Kidney tubule cell (primary cell): ENCODE measurements around the gene UBE3C.
"Not testable (repeated sequence)": the region's sequence is repeated elsewhere in the genome, so short reads cannot be mapped to it uniquely, and the experiment has no call there.

Source experiments
- DNase-seq: peaks from one replicate; pipeline ENCODE4 v3.0.0-alpha.2; 2018; ENCODE audit warnings: low spot score

UBE3C gene

DNA sequence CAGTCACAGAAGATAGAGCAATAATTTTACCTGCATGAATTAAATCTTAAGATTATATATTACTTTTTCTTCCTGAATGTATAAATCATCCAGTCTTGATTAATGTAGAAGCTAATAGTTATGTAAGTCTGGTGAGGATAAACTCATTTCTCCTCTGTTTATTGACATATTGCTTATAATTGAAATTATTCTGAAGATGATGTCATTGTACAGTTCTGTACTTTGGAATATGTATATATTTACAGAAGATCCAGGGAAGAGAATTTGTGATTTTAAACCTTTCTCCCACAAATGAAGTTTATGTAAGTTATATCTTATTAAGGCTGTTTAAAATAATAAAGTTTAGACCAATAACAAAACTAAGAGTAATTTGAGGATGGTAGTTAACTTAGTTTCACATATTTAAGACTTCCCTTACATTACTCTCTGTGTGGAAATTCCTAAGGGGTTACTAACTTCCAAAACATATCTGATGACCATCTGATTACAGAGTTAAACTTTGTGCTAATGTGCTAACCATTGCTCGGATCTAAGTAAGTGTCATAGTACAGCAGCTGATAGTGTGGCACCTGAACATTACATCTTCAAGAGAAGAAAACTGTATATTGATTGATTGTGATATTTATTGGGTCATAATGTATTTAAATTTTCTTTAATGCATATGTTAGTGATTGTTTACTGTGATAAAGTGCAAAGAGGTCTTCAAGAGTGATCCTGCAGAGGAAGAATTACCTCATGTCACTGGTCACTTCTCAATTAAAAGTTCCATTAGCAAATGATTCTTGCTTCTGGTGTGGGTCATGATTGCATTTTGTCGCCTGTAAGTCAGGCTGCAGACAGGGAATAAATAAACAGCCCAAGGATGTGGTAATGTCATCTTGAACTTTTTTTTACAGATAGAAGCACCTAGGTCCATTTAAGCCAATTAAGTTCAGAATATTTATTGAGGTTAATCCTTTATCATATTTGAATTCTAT is 96.9 kb downstream of the UBE3C start:
- peak; percentile 50 for DNase-seq

DNA sequence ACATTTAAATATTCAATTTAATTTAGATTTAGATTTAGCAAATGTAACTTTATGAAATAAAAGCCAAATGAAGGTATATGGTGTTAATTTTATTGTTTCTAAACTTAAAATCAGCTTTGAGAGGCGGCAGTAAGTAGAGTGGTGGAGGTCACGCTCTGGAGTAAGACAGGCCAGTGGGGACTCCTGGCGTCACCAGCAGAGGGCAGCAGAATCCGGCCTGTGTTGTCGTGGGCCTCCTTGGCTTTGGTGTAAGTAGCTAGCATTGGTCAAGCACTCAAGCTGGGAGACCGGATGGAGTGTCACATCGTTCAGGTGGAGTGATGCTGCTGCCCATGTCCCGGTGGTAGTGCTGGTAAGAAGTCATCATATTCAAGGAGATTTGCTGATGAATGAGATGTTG is 99.4 kb downstream of the UBE3C start:
- no peak for DNase-seq

DNA sequence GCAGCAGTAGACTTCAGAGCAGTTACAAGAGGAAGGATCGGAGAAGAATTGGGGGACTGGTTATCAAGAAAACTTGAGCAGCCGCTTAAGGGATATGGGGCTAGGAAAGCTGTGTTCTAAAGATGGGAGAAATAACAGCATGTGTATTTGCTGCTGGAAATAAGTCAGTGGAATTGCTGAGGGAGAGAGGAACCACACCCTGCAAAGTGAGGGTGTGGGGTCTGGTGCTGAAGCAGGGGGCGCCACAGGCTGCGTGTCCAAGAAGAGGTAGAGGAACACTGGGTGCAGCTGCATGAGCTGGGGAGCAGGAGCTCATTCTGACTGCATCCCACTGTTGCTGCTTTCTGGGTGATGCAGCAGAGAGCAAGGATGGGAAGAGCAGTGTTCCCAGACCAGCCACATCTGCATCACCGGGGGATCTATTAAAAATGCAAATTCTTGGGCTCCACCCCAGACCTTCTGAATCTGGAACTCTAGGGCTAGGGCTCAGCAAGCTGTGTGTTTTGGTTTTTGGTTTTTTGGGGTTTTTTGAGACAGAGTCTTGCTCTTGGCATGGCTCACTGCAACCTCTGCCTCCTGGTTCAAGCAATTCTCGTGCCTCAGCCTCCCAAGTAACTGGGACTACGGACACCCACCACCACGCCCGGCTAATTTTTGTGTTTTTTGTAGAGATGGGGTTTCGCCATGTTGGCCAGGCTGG is 101.0 kb downstream of the UBE3C start:
- DNase-seq: no peak

DNA sequence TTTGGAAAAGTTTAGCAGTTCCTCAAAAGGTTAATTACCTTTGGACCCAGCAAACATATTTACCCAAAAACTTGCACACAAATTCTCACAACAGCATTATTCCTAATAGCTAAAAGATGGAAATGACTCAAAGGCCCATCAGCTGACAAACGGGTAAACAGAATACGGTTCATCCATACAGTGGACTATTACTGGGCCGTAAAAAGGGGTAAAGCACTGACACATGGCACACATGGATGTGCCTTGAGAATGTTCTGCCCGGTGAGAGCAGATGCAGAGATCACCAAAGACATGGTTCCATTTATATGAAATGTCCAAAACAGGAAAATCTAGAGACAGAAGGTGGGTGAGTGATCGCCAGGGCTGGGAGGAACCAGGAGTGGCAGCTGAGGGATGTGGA is 102.9 kb downstream of the UBE3C start:
- DNase-seq: no peak

DNA sequence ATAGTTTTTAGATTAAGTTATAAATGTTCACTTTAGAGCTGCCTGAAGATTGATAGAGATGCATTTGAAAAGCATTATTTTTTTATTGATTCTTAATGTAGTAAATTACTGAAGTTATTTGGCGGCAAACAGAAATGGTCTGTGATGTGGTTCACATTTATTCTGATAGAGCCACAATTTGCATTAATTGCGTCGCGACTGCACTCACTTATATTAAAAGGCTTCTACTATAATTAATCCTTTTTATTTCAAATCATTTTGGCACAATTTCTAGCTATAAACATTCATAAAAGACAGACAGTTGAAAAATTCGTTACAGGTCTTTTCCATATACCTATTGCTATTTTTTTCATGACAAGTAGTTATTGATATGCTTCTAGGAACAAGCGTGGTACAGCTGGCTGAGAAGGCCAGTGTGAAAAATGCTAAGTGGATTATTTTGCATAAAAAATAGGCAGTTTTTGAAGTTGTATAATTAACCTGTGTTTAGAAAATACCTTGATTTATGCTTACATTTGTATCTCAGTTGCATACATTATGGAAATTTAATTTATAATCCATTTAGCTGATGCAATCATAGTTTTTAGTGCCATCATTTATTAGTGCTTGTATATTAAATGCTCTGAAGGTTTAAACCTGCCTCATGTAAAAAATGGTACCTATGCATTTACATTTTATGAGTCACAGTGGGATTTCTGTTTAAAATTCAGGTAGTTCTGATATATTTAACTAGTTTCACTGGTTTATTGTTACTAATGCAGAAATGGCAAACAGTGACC is 106.0 kb downstream of the UBE3C start:
- DNase-seq: no peak

DNA sequence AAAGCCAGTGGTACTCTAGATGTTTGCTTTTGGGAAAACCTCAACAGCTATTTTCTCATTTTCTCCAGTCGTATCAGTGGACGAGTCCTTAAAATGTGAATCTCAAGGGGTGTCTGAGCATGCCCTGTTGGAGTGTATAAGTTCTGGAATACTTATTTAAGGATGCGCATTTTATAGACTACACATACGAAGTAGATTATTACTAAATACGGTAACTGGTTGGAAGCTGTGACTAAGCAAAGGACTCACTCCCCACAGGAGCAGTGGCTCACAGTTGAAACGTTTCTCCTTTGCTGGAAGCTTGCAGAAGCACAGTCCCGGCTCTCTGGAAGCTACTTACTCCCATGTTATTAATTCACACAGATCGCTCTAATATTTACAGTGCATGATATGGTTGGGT is 107.3 kb downstream of the UBE3C start:
- no peak for DNase-seq

DNA sequence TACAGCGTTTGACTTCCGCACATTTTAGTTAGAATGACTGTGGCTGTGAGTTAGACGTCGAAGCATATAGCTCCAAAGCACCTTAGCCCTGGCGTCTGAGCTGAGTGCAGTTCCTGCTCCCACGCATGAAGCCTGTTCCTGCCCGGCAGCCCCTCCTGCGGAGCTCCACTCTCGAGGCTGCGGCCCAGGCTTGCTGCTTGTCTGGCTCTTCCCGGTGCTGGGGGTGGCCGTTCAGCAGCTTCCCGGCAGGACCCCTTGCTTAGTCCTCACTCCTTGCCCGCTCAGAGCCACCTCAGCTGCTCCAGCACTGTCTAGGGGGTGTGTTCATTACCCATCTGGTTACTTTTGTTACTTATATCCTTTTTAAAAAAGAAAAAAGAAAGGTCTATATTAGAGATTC is 109.9 kb downstream of the UBE3C start:
- no peak for DNase-seq

DNA sequence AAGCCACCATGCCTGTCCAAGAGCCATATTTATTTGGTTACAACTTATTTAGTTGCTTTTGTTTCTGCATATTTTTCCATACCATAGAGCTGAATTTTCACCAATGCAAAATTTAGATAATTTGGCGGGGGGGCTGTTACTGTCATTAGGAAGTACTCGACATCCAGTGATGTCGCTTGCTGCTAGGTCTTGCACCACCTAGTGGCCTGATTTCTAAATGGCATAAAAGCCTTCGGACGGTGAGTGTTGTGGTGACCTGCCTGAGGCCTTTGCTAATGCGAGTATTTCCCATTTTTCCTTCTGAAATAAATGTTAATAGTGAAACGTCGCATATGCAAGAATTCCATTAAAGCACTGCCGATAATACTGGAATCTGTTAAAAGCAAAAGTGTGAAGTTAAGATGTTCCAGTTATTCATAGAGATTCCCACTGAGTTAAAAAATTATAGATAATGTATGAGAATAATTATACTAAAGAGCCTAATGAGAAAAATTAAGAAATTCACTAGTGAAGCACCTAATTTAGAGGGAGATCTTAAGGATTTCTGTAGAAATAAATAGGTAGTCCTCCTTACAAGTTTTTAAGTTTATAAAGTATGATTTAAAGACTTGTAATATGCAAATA is 112.0 kb downstream of the UBE3C start:
- peak; percentile 65 for DNase-seq

DNA sequence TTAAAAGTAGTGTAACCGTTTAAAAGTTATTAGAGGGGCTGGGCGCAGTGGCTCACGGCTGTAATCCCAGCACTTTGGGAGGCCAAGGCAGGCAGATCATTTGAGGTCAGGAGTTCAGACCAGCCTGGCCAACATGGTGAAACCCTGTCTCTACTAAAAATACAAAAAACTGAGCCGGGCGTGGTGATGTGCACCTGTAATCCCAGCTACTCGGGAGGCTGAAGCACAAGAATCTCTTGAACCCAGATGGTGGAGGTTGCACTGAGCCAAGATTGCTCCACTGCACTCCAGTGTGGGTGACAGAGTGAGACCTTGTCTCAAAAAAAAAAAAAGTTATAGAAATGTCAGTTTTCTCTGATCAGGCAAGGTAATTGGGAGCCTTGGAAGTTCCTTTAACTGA is 113.1 kb downstream of the UBE3C start:
- not testable (repeated sequence) for DNase-seq

DNA sequence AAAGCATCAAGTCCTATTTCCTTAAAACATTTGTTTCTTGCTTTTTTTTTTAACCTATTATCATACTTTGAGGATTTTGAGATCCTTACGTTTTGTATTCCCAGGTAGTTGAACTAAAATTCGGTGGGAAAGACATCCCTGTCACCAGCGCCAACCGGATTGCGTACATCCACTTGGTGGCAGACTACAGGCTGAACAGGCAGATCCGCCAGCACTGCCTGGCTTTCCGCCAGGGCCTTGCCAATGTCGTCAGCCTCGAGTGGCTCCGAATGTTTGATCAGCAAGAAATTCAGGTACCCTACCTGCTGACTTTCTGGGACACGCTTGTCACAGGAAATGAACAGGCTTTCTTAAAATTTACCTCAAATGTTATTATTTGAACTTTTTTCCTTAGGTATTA is 115.1 kb downstream of the UBE3C start:
- peak; percentile 26 for DNase-seq

DNA sequence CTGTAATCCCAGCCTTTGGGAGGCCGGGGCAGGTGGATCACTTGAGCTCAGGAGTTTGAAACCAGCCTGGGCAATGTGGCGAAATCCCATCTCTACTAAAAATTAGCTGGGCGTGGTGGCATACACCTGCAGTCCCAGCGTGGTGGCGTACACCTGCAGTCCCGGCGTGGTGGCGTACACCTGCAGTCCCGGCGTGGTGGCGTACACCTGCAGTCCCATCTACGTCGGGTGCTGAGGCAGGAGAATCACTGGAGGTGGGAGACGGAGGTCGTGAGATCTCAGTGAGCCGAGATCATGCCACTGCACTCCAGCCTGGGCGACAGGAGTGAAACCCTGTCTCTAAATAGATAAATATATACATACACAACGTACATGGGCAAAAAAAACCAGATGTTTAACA is 116.1 kb downstream of the UBE3C start:
- not testable (repeated sequence) for DNase-seq

DNA sequence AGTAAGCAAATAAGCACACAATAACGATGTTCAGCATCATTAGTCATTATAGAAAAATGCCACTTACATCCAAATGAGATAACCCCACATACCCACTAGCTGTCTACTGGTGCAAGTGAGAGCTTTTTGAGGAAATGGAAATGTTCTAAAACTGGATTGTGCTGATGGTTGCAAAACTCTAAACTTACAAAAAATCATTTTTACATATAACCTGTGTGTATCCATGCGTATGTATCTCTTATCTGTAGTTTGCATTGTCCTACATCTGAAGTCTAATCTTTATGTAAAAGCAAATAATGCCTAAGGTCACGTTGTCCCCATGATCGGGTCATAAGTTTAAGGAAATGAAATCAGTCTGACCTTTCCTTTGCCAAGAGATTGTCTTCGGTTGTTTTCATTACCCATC is 116.5 kb downstream of the UBE3C start:
- no peak for DNase-seq

DNA sequence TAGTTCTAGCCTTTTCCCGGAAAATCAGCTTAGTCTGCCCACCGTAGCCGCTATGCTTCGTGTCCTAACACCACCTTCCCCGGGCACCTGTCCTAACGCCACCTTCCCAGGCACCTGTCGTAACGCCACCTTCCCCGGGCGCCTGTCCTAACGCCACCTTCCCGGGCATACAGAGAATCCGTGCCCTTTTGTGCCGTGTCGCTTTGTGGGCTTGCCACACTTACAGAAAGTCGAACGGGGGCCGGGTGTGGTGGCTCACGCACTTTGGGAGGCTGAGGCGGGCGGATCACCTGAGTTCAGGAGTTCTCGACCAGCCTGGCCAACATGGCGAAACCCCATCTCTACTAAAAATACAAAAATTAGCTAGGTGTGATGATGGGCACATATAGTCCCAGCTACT is 124.4 kb downstream of the UBE3C start:
- DNase-seq: no peak

DNA sequence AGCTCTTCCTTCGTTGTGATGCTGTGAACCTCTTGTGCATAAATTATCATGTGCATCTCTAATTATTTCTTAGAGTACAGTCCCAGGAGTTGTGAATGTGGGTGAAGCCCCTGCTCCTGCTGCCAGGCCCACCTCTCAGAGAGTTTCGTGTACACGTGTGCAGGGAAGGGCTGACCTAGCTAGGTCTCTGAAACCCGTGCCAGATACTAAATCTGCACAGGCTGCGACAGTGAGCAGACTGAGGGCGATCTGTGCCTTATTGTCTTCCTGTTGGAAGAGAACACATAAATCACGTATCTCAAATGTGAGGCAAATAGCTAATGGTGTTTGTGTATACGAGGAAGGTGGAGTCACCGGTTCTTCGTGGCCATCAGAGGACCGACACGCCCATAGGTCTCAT is 126.3 kb downstream of the UBE3C start:
- no peak for DNase-seq

DNA sequence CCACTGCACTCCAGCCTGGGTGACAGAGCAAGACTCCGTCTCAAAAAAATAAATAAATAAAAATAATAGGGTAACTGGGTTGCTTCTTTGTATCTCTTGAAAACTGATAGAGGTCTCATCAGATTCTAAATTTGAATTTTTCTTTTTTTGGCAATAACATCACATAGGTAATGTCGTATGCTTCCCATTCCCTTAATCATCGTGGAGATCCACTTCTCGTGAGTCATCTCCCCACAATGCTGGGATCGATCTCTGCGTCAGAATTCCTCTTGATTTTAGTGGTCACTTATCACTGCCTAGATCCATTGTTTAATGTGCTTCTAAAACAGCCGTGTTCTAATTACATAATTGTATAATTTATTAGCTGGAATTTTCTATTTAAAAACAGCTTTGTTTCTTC is 127.5 kb downstream of the UBE3C start:
- DNase-seq: no peak

DNA sequence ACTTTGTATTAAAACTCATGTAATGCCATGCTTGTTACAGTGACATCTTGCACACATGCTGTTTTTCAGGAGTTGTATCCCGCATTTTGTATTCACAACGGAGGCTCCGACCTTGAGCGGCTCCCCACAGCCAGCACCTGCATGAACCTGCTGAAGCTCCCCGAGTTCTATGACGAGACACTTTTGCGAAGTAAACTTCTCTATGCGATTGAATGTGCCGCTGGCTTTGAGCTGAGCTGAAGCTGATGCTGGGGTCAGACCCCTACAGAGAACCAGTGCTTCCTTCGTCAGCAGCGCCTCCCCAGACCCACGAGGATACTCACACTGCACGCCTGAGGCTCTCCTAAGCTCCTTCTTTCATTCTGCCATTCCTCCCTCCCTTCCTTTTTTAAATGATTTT is 128.8 kb downstream of the UBE3C start:
- DNase-seq: no peak

DNA sequence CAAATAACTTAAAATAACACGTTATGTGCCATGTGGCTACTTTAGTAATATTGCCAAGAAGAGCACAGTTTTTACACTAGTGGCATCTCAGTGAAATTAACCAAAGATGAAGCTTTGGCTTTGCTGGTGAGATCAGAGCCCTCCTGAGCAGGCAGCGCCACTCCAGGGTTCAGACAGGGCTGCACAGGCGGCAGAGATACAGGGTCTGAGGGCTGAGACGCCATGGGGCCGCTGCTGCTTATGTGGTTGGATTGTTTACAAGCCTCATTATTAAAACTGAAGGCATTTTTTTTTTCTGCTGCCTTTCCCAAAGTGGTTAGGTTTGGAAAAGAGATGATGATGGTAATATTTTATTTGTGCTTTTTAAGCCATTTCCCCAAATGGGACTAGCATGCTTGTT is 129.2 kb downstream of the UBE3C start:
- DNase-seq: no peak

DNA sequence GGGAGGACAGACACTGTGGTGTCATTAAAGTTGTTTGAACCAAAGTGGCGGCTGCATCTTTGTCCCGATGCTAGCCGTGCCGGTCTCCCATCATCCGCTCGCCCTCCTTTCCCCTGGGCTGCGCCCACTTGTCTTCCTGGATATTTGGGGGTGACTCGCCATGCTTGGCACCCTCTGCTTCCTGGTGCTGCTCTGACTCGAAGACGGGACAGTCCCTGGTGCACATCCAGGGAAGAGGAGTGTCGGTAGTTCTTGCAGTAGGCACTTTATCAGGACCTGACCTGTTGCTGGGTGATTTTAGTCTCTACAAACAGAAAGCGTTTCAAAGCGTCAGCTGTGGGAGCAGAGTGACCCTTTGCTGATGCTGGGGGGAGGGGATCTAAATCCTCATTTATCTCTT is 129.8 kb downstream of the UBE3C start:
- DNase-seq: peak; percentile 38

DNA sequence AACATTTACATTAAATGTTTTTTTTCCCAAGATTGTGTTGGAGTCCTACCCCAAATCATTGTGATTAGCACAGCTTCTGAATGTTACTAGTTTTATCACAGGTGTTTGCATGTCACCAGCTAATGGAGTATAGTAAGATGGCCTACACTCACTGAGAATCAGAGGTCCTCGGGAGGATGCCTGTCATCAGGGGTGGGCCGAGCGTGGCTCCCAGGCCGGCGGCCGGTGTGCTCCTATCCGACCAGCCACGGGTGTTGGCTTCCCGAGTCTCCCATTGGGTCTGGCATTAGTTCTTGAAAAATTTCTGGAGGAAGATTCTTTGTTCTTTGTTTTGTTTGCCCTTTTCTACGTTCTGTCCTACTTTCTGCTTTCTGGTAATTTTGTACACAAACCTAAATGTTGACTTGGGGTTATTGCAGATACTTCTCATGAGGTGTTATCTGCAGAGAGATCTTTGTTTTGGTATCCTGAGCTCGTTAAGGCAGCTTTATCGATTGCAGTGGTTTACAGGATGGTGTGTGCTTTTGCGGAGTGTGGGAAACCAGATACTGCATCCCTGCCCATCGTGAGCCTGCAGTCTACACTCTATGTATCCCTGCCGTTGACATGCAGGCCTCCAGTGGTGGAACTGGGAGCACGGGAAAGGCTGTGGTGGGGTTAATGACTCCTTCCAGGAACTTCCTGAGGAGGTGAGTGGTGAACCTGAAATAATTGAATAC is 130.8 kb downstream of the UBE3C start:
- no peak for DNase-seq

DNA sequence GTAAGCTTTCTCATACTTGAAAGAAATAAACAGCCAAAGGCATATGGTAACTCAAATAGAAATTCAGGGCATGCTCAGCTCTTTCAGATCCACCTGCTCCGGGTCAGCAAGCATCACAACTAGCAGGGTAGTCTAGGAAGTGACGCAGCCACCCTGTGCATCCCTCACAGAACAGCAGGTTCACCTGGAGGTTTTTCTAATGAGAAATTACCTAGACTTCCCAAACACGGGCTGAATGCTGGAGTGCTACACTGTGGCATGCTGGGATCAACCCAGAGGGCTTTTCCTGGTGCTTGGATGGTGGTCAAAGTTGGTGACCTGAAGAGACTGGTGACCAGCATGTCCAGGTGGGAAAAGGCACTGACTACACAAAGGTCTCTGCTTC is 131.3 kb downstream of the UBE3C start:
- DNase-seq: no peak

DNA sequence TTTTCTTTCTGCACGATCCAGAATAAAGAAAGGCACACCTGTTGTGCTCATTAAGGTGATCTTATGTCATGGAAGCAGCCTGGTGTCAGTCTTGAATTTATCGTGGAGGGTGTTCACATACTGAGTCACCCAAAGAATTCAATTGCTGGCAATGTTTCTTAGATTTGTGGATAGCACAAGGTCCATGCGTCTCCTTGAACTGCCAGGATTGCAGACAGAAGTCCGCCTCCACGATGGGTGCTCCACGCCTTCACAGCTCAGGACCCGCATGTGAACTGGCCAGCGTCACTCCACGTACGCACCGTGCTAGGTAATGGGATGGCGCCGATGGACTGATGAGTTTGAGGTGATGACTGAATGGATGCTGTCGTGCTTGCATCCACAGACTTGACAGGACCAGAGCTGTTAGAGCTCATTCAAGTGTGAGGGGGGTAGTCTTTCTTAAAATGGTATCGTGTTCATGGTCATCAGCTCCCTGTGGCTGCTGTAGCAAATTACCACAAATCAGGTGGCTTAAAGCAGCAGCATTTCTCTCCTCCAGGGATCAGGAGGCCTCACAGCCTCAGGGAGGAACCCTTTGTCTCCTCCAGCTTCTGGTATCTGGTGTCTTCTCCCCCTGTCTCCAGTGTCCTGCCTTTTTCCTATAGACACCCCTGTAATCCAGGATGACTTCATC is 132.7 kb downstream of the UBE3C start:
- no peak for DNase-seq
